Activated T-cell treated with anti-CD3 and anti-CD28 coated beads, Interleukin-2, amount 50 U/mL, for 4 hours (primary cell): ENCODE results near the gene DIPK1A. TPM values are rescaled to one million over a fixed set of nuclear protein-coding genes. Genes with fewer than 3 reads are reported as not detected.

Source experiments
- ATAC-seq, 2 donors: fragments of 200-7000 bp; cut with Tn5 transposase; one replicate each; pipeline ENCODE4 v1.10.0; 2021
- DNase-seq: peaks from one replicate; pipeline ENCODE4 v3.0.0-alpha.2; 2020
- H3K27me3 Mint-ChIP-seq: one replicate; pipeline ENCODE4 v1.8.0; 2021; ENCODE audit warnings: low read depth, mixed read lengths
- H3K36me3 Mint-ChIP-seq: one replicate; pipeline ENCODE4 v1.8.0; 2022; ENCODE audit warnings: mixed read lengths; ENCODE audit not compliant: insufficient read depth
- H3K4me1 Mint-ChIP-seq: one replicate; pipeline ENCODE4 v1.8.0; 2021; ENCODE audit warnings: low read depth, mixed read lengths
- H3K4me3 Mint-ChIP-seq: one replicate; pipeline ENCODE4 v1.8.0; 2021; ENCODE audit warnings: mild to moderate bottlenecking, moderate library complexity, mixed read lengths
- H3K9me3 Mint-ChIP-seq: one replicate; pipeline ENCODE4 v1.8.0; 2021; ENCODE audit warnings: mixed read lengths
- total RNA-seq, 3 donors: library from RNA; stranded (reverse); gene quantifications; one replicate each; pipeline ENCODE4 v1.2.1, GENCODE V29; 2021

DIPK1A gene
- total RNA-seq, 3 donors from 2014 or later: 3.6 to 5.3 (median 4.2) TPM

- no peak overlapping the region for H3K4me3 Mint-ChIP-seq
- peaks cover 51% of the 10 kb centered on the region for H3K4me1 Mint-ChIP-seq
- no peaks in the 10 kb centered on the region for H3K27me3 Mint-ChIP-seq
- ATAC-seq: peak; percentile 72 to 75
- peaks cover 5% of the 10 kb centered on the region for H3K36me3 Mint-ChIP-seq
- DNase-seq: no peak
- H3K9me3 Mint-ChIP-seq: no peaks in the 10 kb centered on the region
These were observed 10.1 kb downstream of the DIPK1A start for GRCh38 chr1:92951141-92951582.

- Mint-ChIP-seq H3K9me3 (no peaks in the 10 kb centered on the region), H3K4me3 (no peak overlapping the region), H3K27me3 (no peaks in the 10 kb centered on the region), H3K36me3 (peaks cover 5% of the 10 kb centered on the region), H3K4me1 (peaks cover 49% of the 10 kb centered on the region)
- ATAC-seq: no peak
- no peak for DNase-seq
These were observed 11.1 kb downstream of the DIPK1A start for GRCh38 chr1:92949937-92950817.

GRCh38 chr1:92948071-92948470 is 13.2 kb downstream of the DIPK1A start:
- Mint-ChIP-seq H3K9me3 (no peaks in the 10 kb centered on the region), H3K4me1 (peaks cover 51% of the 10 kb centered on the region), H3K27me3 (no peaks in the 10 kb centered on the region), H3K36me3 (peaks cover 5% of the 10 kb centered on the region), H3K4me3 (no peak overlapping the region)
- ATAC-seq (no peak), DNase-seq (no peak)

GRCh38 chr1:92945748-92946270 is 15.5 kb downstream of the DIPK1A start:
- Mint-ChIP-seq H3K27me3 (no peaks in the 10 kb centered on the region), H3K36me3 (peaks cover 5% of the 10 kb centered on the region), H3K4me1 (peaks cover 51% of the 10 kb centered on the region), H3K4me3 (no peak overlapping the region), H3K9me3 (no peaks in the 10 kb centered on the region)
- DNase-seq: no peak
- no peak for ATAC-seq

GRCh38 chr1:92944901-92945747 is 16.1 kb downstream of the DIPK1A start:
- Mint-ChIP-seq H3K9me3 (no peaks in the 10 kb centered on the region), H3K27me3 (no peaks in the 10 kb centered on the region), H3K4me1 (peaks cover 58% of the 10 kb centered on the region), H3K36me3 (peaks cover 6% of the 10 kb centered on the region), H3K4me3 (no peak overlapping the region)
- ATAC-seq (no peak), DNase-seq (no peak)

- Mint-ChIP-seq H3K4me3 (no peak overlapping the region), H3K36me3 (peaks cover 6% of the 10 kb centered on the region), H3K4me1 (peaks cover 61% of the 10 kb centered on the region), H3K9me3 (no peaks in the 10 kb centered on the region), H3K27me3 (no peaks in the 10 kb centered on the region)
- ATAC-seq (no peak), DNase-seq (no peak)
These were observed 17.8 kb downstream of the DIPK1A start for GRCh38 chr1:92943502-92943847.

GRCh38 chr1:92940541-92940940 is 20.7 kb downstream of the DIPK1A start:
- H3K27me3 Mint-ChIP-seq: no peaks in the 10 kb centered on the region
- no peak for DNase-seq
- H3K4me1 Mint-ChIP-seq: peaks cover 69% of the 10 kb centered on the region
- ATAC-seq: no peak
- no peaks in the 10 kb centered on the region for H3K9me3 Mint-ChIP-seq
- H3K4me3 Mint-ChIP-seq: no peak overlapping the region
- peaks cover 2% of the 10 kb centered on the region for H3K36me3 Mint-ChIP-seq

GRCh38 chr1:92937731-92938130 is 23.5 kb downstream of the DIPK1A start:
- H3K4me3 Mint-ChIP-seq: no peak overlapping the region
- no peaks in the 10 kb centered on the region for H3K9me3 Mint-ChIP-seq
- H3K36me3 Mint-ChIP-seq: peaks cover 2% of the 10 kb centered on the region
- DNase-seq (no peak), ATAC-seq (no peak)
- peaks cover 60% of the 10 kb centered on the region for H3K4me1 Mint-ChIP-seq
- H3K27me3 Mint-ChIP-seq: no peaks in the 10 kb centered on the region

GRCh38 chr1:92936865-92937264 is 24.4 kb downstream of the DIPK1A start:
- Mint-ChIP-seq H3K36me3 (peaks cover 4% of the 10 kb centered on the region), H3K9me3 (no peaks in the 10 kb centered on the region), H3K4me1 (peaks cover 61% of the 10 kb centered on the region), H3K4me3 (no peak overlapping the region), H3K27me3 (no peaks in the 10 kb centered on the region)
- ATAC-seq: no peak
- no peak for DNase-seq

- Mint-ChIP-seq H3K9me3 (no peaks in the 10 kb centered on the region), H3K4me3 (no peak overlapping the region), H3K4me1 (peaks cover 58% of the 10 kb centered on the region), H3K27me3 (no peaks in the 10 kb centered on the region), H3K36me3 (peaks cover 6% of the 10 kb centered on the region)
- DNase-seq (no peak), ATAC-seq (no peak)
These were observed 26.6 kb downstream of the DIPK1A start for GRCh38 chr1:92934395-92935378.

- DNase-seq (no peak), ATAC-seq (no peak)
- H3K9me3 Mint-ChIP-seq: no peaks in the 10 kb centered on the region
- no peaks in the 10 kb centered on the region for H3K27me3 Mint-ChIP-seq
- H3K36me3 Mint-ChIP-seq: peaks cover 6% of the 10 kb centered on the region
- H3K4me3 Mint-ChIP-seq: no peak overlapping the region
- H3K4me1 Mint-ChIP-seq: peaks cover 67% of the 10 kb centered on the region
These were observed 27.8 kb downstream of the DIPK1A start for GRCh38 chr1:92933459-92933858.

- DNase-seq (no peak), ATAC-seq (no peak)
- H3K36me3 Mint-ChIP-seq: peaks cover 8% of the 10 kb centered on the region
- no peak overlapping the region for H3K4me3 Mint-ChIP-seq
- H3K4me1 Mint-ChIP-seq: peaks cover 63% of the 10 kb centered on the region
- no peaks in the 10 kb centered on the region for H3K9me3 Mint-ChIP-seq
- H3K27me3 Mint-ChIP-seq: no peaks in the 10 kb centered on the region
These were observed 29.6 kb downstream of the DIPK1A start for GRCh38 chr1:92931691-92932090.

GRCh38 chr1:92929461-92929860 is 31.8 kb downstream of the DIPK1A start:
- ATAC-seq (peak in 1 of 2 donors; percentile 23), DNase-seq (no peak)
- no peaks in the 10 kb centered on the region for H3K9me3 Mint-ChIP-seq
- H3K4me1 Mint-ChIP-seq: peaks cover 47% of the 10 kb centered on the region
- H3K27me3 Mint-ChIP-seq: no peaks in the 10 kb centered on the region
- H3K36me3 Mint-ChIP-seq: peaks cover 8% of the 10 kb centered on the region
- no peak overlapping the region for H3K4me3 Mint-ChIP-seq
